Measurements from ENCODE around the gene S1PR5.

S1PR5 gene

DNA sequence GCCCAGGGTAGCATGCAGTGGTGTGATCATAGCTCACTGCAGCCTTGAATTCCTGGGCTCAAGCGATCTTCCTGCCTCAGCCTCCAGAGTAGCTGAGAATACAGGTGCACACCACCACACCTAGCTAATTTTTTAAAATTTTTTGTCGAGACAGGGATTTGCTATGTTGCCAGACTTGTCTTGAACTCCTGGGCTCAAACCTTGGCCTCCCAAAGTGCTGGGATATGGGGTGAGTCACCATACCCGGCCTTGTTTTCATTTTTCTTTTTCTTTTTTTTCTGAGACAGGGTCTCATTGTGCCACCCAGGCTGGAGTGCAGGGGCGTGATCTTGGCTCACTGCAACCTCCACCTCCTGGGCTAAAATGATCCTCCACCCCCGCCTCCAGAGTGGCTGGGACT, 52.8 kb downstream of the S1PR5 start:
- DNase-seq = no peak

All from islet precursor cell (in vitro differentiated cells).